Lung (tissue), 12 donors: ENCODE measurements around the gene CA10. TPM values are rescaled to one million over a fixed set of nuclear protein-coding genes. Genes with fewer than 3 reads are reported as not detected.

Experiments
- ATAC-seq: fragments of 200-7000 bp; cut with Tn5 transposase; one replicate; pipeline ENCODE4 v1.9.1; 2020; ENCODE audit warnings: moderate number of reproducible peaks; ENCODE audit not compliant: insufficient read depth, low FRiP score
- DNase-seq, 3 donors: peaks; one replicate each; pipeline ENCODE4 v3.0.0-alpha.2; 2013 to 2017
- H3K27ac ChIP-seq, 2 donors: one replicate each; pipeline ENCODE4 v1.5.1; 2013; ENCODE audit warnings: mild to moderate bottlenecking in 2 of 2, moderate library complexity in 2 of 2, control low read depth in 1 of 2, inconsistent platforms in 1 of 2, low read depth in 1 of 2, low read length in 1 of 2
- H3K27me3 ChIP-seq, 3 donors: one replicate each; pipeline ENCODE4 v1.5.1; 2013; ENCODE audit warnings: low read length in 2 of 3; ENCODE audit not compliant: control insufficient read depth in 3 of 3, insufficient read depth in 3 of 3
- H3K36me3 ChIP-seq, 4 donors: one replicate each; pipeline ENCODE4 v1.5.1; 2013; ENCODE audit warnings: low read length in 4 of 4, mild to moderate bottlenecking in 1 of 4, moderate library complexity in 1 of 4; ENCODE audit not compliant: control insufficient read depth in 4 of 4, insufficient read depth in 4 of 4
- H3K4me1 ChIP-seq, 5 donors: one replicate each; pipeline ENCODE4 v1.5.1; 2013; ENCODE audit warnings: low read length in 5 of 5, mild to moderate bottlenecking in 2 of 5, moderate library complexity in 1 of 5; ENCODE audit not compliant: control insufficient read depth in 5 of 5, insufficient read depth in 5 of 5
- H3K4me3 ChIP-seq: one replicate; pipeline ENCODE4 v1.5.1; 2013; ENCODE audit warnings: mild to moderate bottlenecking, control low read depth, moderate library complexity
- H3K9ac ChIP-seq, 2 donors: one replicate each; pipeline ENCODE4 v1.5.1; 2013; ENCODE audit warnings: low read length in 2 of 2, control low read depth in 1 of 2; ENCODE audit not compliant: insufficient read depth in 1 of 2
- H3K9me3 ChIP-seq, 4 donors: one replicate each; pipeline ENCODE4 v1.5.1; 2013; ENCODE audit warnings: low read length in 3 of 4, mild to moderate bottlenecking in 1 of 4, moderate library complexity in 1 of 4; ENCODE audit not compliant: control insufficient read depth in 4 of 4, insufficient read depth in 3 of 4
- WGBS, 2 donors: extraction: QIAGEN DNeasy Blood & Tissue Kit; methylation state at CpG; one replicate each; pipeline ENCODE4 v1.1.7; 2013; 5-methylcytosine and 5-hydroxymethylcytosine counted together
- polyA plus RNA-seq, 2 donors: library from polyadenylated mRNA; stranded (reverse); fragments of 200-250 nt; gene quantifications; one replicate each; pipeline ENCODE4 v1.2.1, GENCODE V29; 2013
- total RNA-seq, 2 donors: library from RNA; depleted of rRNA in 1 of 2; stranded (reverse); fragments of >200 nt in 1 of 2; gene quantifications; one replicate each; pipeline ENCODE4 v1.2.1, GENCODE V29; 2014 to 2021
- TF ChIP-seq, protein P1 (sequence below): IDR thresholded peaks from 2 replicates; pipeline ENCODE4 v1.5.1; 2012; ENCODE audit warnings: mild to moderate bottlenecking; ENCODE audit errors: control extremely low read depth, extremely low read depth
- donor health status: control.
- donor health status: control.
- donor health status: Bipolar disorder and iron deficiency.
- donor health status: healthy.
- donor health status: DM: yes; HTN: yes; CAD: no.

CA10 gene
- total and polyA plus RNA-seq, 4 donors = 0.04 to 0.17 TPM; not detected in 2

GRCh38 chr17:51650772-51651171, 507.7 kb downstream of the CA10 start:
- ATAC-seq = no peak

DNA sequence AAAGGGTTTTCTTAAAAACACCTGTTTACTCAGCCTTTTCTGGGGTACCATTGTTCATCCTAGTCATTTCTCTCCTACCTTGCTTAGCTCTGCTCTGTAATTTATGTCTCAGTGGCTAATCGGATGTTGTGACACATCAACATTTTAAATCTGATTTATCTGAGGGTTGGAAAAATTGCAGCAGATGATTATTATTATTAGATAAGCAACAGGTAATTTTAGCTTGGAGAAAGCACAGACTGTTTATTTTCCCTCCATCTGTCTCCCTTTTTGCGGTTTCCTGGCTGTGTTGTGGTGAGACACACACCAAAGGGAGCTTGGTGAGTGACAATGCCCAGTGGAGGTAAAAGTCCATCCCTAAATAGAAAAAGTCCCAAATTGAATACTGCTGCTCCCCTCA, 508.3 kb downstream of the CA10 start:
- Histone ChIP-seq H3K4me3 (no peak overlapping the region), H3K27me3 (no peaks in the 10 kb centered on the region), H3K9me3 (no peaks in the 10 kb centered on the region), H3K36me3 (no peaks in the 10 kb centered on the region), H3K4me1 (no peaks in the 10 kb centered on the region), H3K9ac (no peak overlapping the region), H3K27ac (no peak overlapping the region)
- 77 to 79% methylated on average over 2 of the region's 2 CpGs for WGBS, 2 donors
- DNase-seq (no peak), ATAC-seq (no peak)
- TF ChIP-seq, protein P1, sequence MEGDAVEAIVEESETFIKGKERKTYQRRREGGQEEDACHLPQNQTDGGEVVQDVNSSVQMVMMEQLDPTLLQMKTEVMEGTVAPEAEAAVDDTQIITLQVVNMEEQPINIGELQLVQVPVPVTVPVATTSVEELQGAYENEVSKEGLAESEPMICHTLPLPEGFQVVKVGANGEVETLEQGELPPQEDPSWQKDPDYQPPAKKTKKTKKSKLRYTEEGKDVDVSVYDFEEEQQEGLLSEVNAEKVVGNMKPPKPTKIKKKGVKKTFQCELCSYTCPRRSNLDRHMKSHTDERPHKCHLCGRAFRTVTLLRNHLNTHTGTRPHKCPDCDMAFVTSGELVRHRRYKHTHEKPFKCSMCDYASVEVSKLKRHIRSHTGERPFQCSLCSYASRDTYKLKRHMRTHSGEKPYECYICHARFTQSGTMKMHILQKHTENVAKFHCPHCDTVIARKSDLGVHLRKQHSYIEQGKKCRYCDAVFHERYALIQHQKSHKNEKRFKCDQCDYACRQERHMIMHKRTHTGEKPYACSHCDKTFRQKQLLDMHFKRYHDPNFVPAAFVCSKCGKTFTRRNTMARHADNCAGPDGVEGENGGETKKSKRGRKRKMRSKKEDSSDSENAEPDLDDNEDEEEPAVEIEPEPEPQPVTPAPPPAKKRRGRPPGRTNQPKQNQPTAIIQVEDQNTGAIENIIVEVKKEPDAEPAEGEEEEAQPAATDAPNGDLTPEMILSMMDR = no peak

More at GRCh38 chr17:51650772-51651171, 507.7 kb downstream of the CA10 start:
- WGBS, 2 donors = 39 to 67% methylated on average over 3 of the region's 3 CpGs
- H3K9me3 ChIP-seq = no peaks in the 10 kb centered on the region
- TF ChIP-seq, protein P1 = no peak
- DNase-seq = no peak
- no peaks in the 10 kb centered on the region for H3K27me3 ChIP-seq
- no peaks in the 10 kb centered on the region for H3K36me3 ChIP-seq
- no peak overlapping the region for H3K4me3 ChIP-seq
- H3K9ac ChIP-seq = no peak overlapping the region
- no peak overlapping the region for H3K27ac ChIP-seq
- no peaks in the 10 kb centered on the region for H3K4me1 ChIP-seq

DNA sequence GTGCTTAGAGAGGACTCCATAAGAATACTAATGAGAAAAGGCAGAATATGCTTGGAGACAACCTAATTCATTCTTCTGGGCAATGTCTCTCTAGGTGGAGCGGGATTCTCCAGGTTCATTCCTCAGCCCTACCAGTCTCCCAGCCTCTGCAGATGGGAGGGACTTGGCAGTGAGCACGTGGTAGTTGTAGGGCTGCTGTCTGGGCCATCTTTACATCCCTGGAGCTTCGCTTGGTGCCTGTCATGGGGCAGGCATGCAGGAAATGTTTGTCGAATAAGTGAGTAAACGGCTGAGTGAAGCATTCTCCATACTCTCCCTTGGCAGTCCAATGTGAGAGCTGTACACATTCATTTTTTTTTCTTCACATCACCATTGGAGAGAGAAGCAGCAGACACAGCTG, 510.7 kb downstream of the CA10 start:
- no peak overlapping the region for H3K27ac ChIP-seq
- H3K4me1 ChIP-seq = no peaks in the 10 kb centered on the region
- TF ChIP-seq, protein P1 = no peak
- no peaks in the 10 kb centered on the region for H3K27me3 ChIP-seq
- ATAC-seq (no peak), DNase-seq (no peak)
- H3K9ac ChIP-seq = no peak overlapping the region
- whole genome bisulfite sequencing, 2 donors = 55 to 63% methylated on average over 5 of the region's 5 CpGs
- no peaks in the 10 kb centered on the region for H3K9me3 ChIP-seq
- no peak overlapping the region for H3K4me3 ChIP-seq
- no peaks in the 10 kb centered on the region for H3K36me3 ChIP-seq

GRCh38 chr17:51647067-51647466, 511.4 kb downstream of the CA10 start:
- Histone ChIP-seq H3K9me3 (no peaks in the 10 kb centered on the region), H3K36me3 (no peaks in the 10 kb centered on the region), H3K4me1 (no peaks in the 10 kb centered on the region), H3K4me3 (no peak overlapping the region), H3K27ac (no peak overlapping the region), H3K27me3 (peaks cover 0 to 4% (median 0%) of the 10 kb centered on the region in 3 donors), H3K9ac (no peak overlapping the region)
- DNase-seq (no peak), ATAC-seq (no peak)
- TF ChIP-seq, protein P1 = no peak
- 59 to 78% methylated on average over 6 of the region's 6 CpGs for WGBS, 2 donors
